Effector memory CD4-positive, alpha-beta T cell (primary cell): ENCODE results near the gene MYPOP.

Experiments used
- DNase-seq, 3 donors: peaks; one replicate each; pipeline ENCODE4 v3.0.0-alpha.2; 2020
- H3K27ac ChIP-seq: 2 replicates; pipeline ENCODE4 v1.7.0; 2013; ENCODE audit warnings: mild to moderate bottlenecking, low read length, moderate library complexity; ENCODE audit not compliant: insufficient read depth, poor library complexity, severe bottlenecking
- H3K27me3 ChIP-seq: replicated peaks from 2 replicates; pipeline ENCODE4 v1.7.0; 2013; ENCODE audit warnings: mild to moderate bottlenecking, low read length; ENCODE audit not compliant: insufficient read depth, control insufficient read depth, poor library complexity, severe bottlenecking
- H3K36me3 ChIP-seq: 2 replicates; pipeline ENCODE4 v1.7.0; 2013; ENCODE audit warnings: mild to moderate bottlenecking, low read length, moderate library complexity; ENCODE audit not compliant: control insufficient read depth, insufficient read depth
- H3K4me1 ChIP-seq: 2 replicates; pipeline ENCODE4 v1.7.0; 2013; ENCODE audit warnings: low read length, mild to moderate bottlenecking; ENCODE audit not compliant: control insufficient read depth, insufficient read depth, poor library complexity, severe bottlenecking
- H3K4me3 ChIP-seq: 2 replicates; pipeline ENCODE4 v1.7.0; 2013; ENCODE audit warnings: low read length, low read depth, mild to moderate bottlenecking; ENCODE audit not compliant: insufficient read depth, poor library complexity, severe bottlenecking
- H3K9me3 ChIP-seq: 2 replicates; pipeline ENCODE4 v1.7.0; 2013; ENCODE audit warnings: mild to moderate bottlenecking, low read length, moderate library complexity; ENCODE audit not compliant: control insufficient read depth
- total RNA-seq, 3 donors: gene quantifications; one replicate each; lab custom pipeline; 2026; lab: John Stamatoyannopoulos, UW

Gene MYPOP, protein sequence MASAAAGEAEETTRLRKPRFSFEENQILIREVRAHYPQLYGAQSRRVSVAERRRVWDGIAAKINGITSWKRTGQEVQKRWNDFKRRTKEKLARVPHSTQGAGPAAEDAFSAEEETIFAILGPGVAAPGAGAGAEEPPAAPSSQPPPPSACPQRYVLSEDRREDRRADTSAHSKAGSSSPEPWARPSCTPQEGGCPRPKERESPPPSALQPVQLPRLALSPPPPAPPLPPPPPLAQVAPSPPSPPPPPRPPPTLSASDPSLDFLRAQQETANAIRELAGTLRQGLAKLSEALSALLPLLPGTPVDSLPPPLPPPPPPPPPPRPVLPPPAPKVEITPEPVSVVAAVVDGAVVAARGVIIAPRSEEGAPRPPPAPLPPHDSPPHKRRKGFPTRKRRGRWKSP
- 3.7 to 6.4 (median 4.7) reads per million in 3 donors for total RNA-seq

DNA sequence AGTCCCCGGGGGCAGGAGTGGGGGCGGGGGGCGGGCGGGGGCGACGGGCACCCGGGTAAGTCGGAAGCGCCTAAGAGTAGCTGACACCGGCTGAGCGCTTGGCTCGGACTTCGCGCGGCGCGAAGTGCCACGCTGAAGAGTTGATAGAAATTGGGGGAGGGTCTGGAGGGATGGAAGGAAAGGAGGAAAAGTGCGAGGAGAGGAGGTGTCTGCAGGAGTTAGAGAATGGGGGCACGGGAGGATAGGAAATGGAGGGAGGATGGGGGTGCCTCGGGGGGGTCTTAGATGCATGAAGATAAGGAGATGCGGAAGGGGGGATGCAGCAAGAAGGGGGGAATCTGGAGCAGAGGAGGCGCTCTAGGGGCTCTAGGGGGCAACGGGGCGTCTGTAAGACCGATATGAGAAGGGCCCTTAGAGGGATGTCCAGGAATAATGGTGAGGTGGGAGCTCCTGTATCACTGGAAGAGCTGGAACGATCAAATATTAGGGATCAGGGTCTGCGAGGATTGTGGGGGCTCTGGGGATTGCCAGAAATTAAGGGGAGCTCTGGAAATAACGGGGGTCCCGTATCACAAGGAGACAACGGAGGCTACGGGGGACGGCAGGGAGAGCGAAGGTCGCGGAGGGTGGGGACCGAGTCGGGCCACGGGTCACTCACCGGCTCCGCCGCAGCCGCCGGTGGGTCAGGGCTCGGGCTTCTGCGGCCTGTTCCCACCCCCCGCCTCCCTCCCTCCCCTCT is at the start of gene MYPOP:
TSS of gene MYPOP (minus strand) at position 702 of the 739 bp plus-strand sequence. CDS start 840 bp downstream, outside the sequence.
- Histone ChIP-seq H3K4me1 (peaks cover 9% of the 10 kb centered on the region), H3K36me3 (peaks cover 11% of the 10 kb centered on the region), H3K27ac (peak within 1 kb of the TSS; percentile 78), H3K9me3 (no peaks in the 10 kb centered on the region), H3K27me3 (no peaks in the 10 kb centered on the region), H3K4me3 (peak within 1 kb of the TSS; percentile 66)
- DNase-seq = no peak

DNA sequence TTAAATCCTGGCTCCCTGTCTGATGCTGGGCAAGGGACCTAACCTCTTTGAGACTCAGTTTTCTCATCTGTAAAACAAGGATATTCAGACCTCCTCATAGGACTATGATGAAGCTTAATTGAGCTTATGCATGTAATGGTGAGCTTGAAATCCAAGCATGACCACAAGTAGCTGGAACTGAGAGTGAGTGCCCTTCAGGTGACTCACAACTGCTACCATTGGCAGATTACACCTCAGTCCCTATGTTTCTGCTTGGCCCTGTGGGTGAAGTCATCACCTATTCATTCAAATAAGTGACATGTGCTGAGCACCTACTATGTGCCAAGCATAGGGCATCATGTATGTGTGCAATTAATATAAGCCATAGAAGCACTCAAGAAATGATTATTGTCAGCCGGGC is 45.5 kb upstream of the MYPOP start:
- Histone ChIP-seq H3K27me3 (no peaks in the 10 kb centered on the region), H3K27ac (no peak overlapping the region), H3K36me3 (no peaks in the 10 kb centered on the region), H3K9me3 (no peaks in the 10 kb centered on the region), H3K4me3 (no peak overlapping the region), H3K4me1 (peaks cover 4% of the 10 kb centered on the region)
- no peak for DNase-seq

DNA sequence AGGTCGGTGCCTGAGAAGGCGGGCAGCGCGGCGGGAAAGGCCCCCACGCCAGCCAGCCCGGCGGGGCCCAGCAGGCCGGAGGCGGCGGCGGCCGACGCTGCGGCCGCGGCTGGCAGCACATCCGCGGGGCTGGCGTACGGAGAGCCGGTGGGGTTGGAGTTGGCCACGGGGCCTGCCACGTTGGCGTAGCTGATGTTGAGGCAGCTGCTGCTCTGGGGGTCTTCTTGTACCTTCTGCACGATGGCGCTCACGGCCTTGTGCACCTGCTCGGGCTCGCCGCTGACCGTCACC is 38.0 kb upstream of the MYPOP start:
- Histone ChIP-seq H3K4me3 (no peak overlapping the region), H3K36me3 (no peaks in the 10 kb centered on the region), H3K27me3 (peaks cover 7% of the 10 kb centered on the region), H3K4me1 (no peaks in the 10 kb centered on the region), H3K27ac (no peak overlapping the region), H3K9me3 (no peaks in the 10 kb centered on the region)
- no peak for DNase-seq

DNA sequence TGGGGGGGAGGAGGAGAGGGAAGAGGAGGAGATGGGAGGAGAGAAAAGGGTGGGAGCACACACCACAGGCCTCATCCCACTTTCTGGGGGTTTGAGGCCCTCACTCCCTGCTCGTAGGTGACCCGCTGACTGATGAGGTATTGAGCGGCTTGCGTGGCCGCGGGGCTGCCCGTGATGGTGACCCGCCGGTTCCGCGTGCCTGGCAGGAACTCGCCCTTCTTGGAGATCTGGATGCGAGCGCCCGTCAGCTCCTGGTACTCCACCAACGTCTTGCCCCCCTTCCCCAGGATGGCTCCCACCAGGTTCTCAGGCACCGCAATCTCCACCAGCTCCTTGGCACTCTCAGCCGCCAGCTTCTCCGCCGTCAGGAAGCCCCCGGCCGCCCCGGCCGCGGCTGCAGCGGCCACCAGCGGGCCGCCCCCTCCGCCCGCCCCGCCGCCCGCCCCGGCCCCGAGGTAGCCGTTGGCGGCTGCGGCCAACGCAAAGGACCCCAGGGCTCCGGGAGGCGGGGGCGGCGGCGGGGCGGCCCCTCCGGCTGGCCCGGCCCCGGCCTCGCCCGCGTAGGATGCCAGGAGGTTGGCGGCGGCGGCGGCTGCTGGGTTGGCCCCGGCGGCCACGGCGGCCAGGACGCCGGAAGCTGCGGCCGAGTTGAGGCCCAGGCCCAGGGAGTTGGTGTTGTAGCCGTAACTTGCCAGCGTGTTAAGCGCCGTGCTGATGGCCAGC is 37.5 kb upstream of the MYPOP start:
- no peak for DNase-seq
- Histone ChIP-seq H3K9me3 (no peaks in the 10 kb centered on the region), H3K27ac (no peak overlapping the region), H3K4me3 (no peak overlapping the region), H3K36me3 (no peaks in the 10 kb centered on the region), H3K27me3 (peaks cover 7% of the 10 kb centered on the region), H3K4me1 (no peaks in the 10 kb centered on the region)

DNA sequence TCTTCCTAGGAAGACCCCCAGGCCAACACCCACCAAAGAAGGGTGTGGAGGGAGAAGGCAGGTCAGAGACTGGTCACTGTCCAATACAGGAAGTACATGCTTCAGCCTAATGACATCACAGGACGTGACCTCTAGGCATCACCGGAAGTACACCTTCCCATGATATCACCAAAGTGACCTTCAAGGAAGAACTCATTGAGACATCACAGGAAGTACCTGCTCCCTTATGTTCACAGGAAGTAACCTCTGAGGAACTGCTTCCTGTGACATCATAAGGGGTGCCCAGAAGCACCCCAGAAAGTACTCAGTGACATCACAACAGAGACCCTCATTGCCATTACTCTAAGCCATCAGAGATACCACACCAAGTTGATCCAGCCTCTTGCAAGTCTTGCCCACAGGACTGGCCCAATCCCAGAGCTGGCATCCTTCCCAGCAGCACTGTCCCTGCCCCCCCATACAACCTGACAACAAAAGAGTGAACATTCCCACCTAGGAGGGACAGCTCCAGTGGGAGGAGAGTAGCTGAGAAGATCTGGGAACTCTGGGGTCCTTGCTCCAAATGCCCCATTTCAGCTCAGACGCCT is 36.4 kb upstream of the MYPOP start:
- peaks cover 18% of the 10 kb centered on the region for H3K27me3 ChIP-seq
- no peaks in the 10 kb centered on the region for H3K36me3 ChIP-seq
- no peaks in the 10 kb centered on the region for H3K9me3 ChIP-seq
- no peak overlapping the region for H3K27ac ChIP-seq
- no peak overlapping the region for H3K4me3 ChIP-seq
- no peaks in the 10 kb centered on the region for H3K4me1 ChIP-seq
- DNase-seq = no peak

DNA sequence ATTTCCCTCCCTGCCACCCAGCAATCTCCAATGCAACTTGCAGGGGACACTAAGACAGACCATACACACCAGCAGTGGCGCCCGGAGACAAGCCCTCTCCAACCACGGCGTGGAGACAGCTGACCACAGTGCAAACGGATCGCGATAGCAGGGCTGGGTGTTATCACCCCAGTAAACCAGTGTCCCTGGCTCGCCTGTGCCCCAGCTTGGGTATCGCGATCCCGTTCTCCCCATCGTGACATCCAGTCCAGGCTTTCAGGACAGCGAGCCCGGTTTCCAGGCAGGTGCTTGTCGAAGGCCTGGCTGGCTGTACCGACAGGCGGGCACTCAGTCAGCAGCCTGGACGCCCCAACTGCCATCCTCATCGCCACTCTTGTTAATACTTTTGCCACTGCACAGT is 32.9 kb upstream of the MYPOP start:
- Histone ChIP-seq H3K27me3 (peaks cover 17% of the 10 kb centered on the region), H3K36me3 (no peaks in the 10 kb centered on the region), H3K4me3 (no peak overlapping the region), H3K4me1 (no peaks in the 10 kb centered on the region), H3K27ac (no peak overlapping the region), H3K9me3 (no peaks in the 10 kb centered on the region)
- no peak for DNase-seq

DNA sequence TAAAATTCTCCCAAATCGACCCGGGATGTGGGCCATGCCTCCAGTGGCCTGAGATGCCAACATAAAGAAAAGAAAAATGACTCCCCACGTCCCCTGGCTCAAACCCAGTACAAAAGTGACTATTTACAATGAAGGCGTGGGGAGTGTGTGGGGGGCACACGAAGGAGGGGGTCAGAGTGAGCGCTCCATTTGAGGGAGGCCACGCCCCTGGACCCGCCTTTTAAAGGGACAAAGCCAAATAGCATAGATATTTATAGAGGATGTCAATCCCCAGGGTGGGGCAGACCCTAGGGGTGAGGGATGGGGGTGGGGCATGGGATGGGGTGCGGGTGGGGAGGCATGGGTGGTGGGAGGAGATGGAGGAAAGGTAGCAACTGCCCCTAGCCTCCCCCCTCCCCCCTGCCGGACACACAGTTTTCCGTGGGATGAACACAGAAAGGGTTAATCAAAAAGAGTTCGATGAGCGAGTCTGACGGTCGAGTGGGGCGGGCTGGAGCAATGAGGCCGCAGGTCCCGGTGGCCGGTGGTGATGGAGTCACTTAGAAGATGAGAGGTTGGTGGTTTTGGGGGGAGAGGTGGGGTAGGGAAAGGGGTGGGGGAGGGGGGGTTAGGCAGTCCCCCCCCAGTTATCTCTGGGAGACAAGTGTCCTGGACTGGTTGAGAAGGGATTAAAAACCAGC is 32.3 kb upstream of the MYPOP start:
- DNase-seq = no peak
- Histone ChIP-seq H3K4me3 (no peak overlapping the region), H3K36me3 (no peaks in the 10 kb centered on the region), H3K27ac (no peak overlapping the region), H3K9me3 (no peaks in the 10 kb centered on the region), H3K27me3 (peaks cover 17% of the 10 kb centered on the region), H3K4me1 (no peaks in the 10 kb centered on the region)

DNA sequence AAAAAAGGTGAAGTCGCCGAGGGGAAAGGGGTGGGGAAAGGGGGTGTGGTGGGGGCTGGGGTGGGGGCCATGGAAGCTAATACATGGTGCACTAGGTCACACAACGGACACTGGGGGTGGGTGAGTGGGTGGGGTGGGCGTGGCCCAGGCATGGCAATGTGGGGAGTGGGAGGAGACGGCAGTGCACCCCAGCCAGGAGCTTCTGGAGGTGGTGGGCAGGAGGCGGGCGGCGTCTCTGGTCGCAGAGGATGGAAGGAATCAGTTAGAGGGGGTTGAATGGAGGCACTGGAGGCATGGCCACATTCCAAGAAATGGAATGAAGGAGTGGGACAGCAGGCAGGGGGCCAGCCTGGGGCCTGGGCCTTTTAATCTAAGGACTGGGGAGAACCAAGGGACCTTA is 31.3 kb upstream of the MYPOP start:
- Histone ChIP-seq H3K27me3 (peaks cover 12% of the 10 kb centered on the region), H3K27ac (no peak overlapping the region)

DNA sequence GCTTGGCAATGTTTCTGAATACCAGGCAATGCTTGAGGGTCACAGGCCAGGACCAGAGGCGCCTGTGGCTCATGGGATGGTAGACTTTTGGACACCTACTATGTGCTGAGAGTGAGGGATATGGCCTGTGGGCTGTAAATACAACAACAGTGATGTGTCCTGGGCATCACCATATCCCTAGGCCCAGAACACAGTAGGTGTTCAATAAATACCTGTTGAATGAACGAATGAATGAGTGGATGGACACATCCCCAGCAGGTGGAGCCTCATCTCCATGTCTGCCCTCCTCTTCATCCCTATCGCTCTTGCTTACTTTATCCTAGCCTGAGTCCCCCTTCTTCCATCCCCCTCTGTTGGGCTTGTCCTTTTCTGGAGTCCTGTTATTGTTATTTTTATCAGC is 28.6 kb upstream of the MYPOP start:
- Histone ChIP-seq H3K27ac (no peak overlapping the region), H3K4me1 (peaks cover 3% of the 10 kb centered on the region), H3K27me3 (peaks cover 12% of the 10 kb centered on the region), H3K36me3 (no peaks in the 10 kb centered on the region), H3K9me3 (no peaks in the 10 kb centered on the region), H3K4me3 (no peak overlapping the region)
- no peak for DNase-seq

More for the DNA sequence above, 31.3 kb upstream of the MYPOP start:
- no peaks in the 10 kb centered on the region for H3K9me3 ChIP-seq
- H3K4me1 ChIP-seq = no peaks in the 10 kb centered on the region
- no peak for DNase-seq
- no peaks in the 10 kb centered on the region for H3K36me3 ChIP-seq
- H3K4me3 ChIP-seq = no peak overlapping the region
